Epithelial cell of proximal tubule (primary cell): Measurements from ENCODE around the gene GUCD1. TPM values are rescaled to one million over a fixed set of nuclear protein-coding genes. Genes with fewer than 3 reads are reported as not detected.
A peak's percentile ranks its signal among the peaks of the same experiment; 100 is the strongest.

Experiments used
- DNase-seq: peaks from one replicate; pipeline ENCODE4 v3.0.0-alpha.2; 2011; ENCODE audit warnings: low read depth
- H3K4me3 ChIP-seq: 2 replicates; pipeline ENCODE4 v1.5.1; 2011; ENCODE audit warnings: low read depth, mild to moderate bottlenecking, low read length
- CTCF ChIP-seq: conservative IDR thresholded peaks from 2 replicates; pipeline ENCODE4 v1.5.1; 2012; ENCODE audit warnings: low read depth, mild to moderate bottlenecking, low read length
- total RNA-seq: library from RNA; depleted of rRNA; stranded (reverse); fragments of >200 nt; gene quantifications from 2 replicates; pipeline ENCODE4 v1.2.3, GENCODE V29; 2015

Gene GUCD1
- total RNA-seq, 1 donor from 2014 or later: 102 TPM

- no peak for DNase-seq
- TF ChIP-seq CTCF: no peak
- H3K4me3 ChIP-seq: no peak overlapping the region
These were observed 50.4 kb downstream of the GUCD1 start for GRCh38 chr22:24504540-24504939.

GRCh38 chr22:24503843-24504338 is 51.0 kb downstream of the GUCD1 start:
- no peak overlapping the region for H3K4me3 ChIP-seq
- no peak for DNase-seq
- no peak for TF ChIP-seq CTCF

GRCh38 chr22:24503137-24503842 is 51.6 kb downstream of the GUCD1 start:
- no peak overlapping the region for H3K4me3 ChIP-seq
- TF ChIP-seq CTCF: peak; percentile 86
- no peak for DNase-seq

- TF ChIP-seq CTCF: no peak
- H3K4me3 ChIP-seq: no peak overlapping the region
- no peak for DNase-seq
These were observed 52.4 kb downstream of the GUCD1 start for GRCh38 chr22:24502541-24502940.

GRCh38 chr22:24502034-24502433 is 52.9 kb downstream of the GUCD1 start:
- H3K4me3 ChIP-seq: no peak overlapping the region
- TF ChIP-seq CTCF: no peak
- no peak for DNase-seq

GRCh38 chr22:24501301-24502005 is 53.5 kb downstream of the GUCD1 start:
- no peak for TF ChIP-seq CTCF
- no peak for DNase-seq
- H3K4me3 ChIP-seq: no peak overlapping the region

GRCh38 chr22:24500277-24500820 is 54.6 kb downstream of the GUCD1 start:
- DNase-seq: no peak
- no peak overlapping the region for H3K4me3 ChIP-seq
- no peak for TF ChIP-seq CTCF
